IMR-90 (cell line): ENCODE data around the gene BAIAP2.

ENCODE experiments used
- BHLHE40 ChIP-seq: fragments of 150-350 bp; IDR thresholded peaks from 2 replicates; pipeline ENCODE4 v1.6.1; 2016; ENCODE audit warnings: mild to moderate bottlenecking, low read depth, low read length
- CEBPB ChIP-seq: IDR thresholded peaks from 2 replicates; pipeline ENCODE4 v1.6.1; 2012; ENCODE audit warnings: low read depth, low read length, improper control_type of control experiment
- CHD1 ChIP-seq: IDR thresholded peaks from 2 replicates; pipeline ENCODE4 v1.6.1; 2012; ENCODE audit warnings: low read depth, low read length, improper control_type of control experiment
- CTCF ChIP-seq: conservative IDR thresholded peaks from 2 replicates; pipeline ENCODE4 v1.5.1; 2012; ENCODE audit warnings: mild to moderate bottlenecking, low read depth, low read length, improper control_type of control experiment
- ELK1 ChIP-seq: fragments of 150-350 bp; IDR thresholded peaks from 2 replicates; pipeline ENCODE4 v1.6.1; 2016; ENCODE audit warnings: low read depth, mild to moderate bottlenecking, low read length, moderate library complexity, borderline replicate concordance
- FOS ChIP-seq: fragments of 150-350 bp; IDR thresholded peaks from 2 replicates; pipeline ENCODE4 v1.6.1; 2016; ENCODE audit warnings: low read depth, low read length
- MAFK ChIP-seq: IDR thresholded peaks from 2 replicates; pipeline ENCODE4 v1.6.1; 2012; ENCODE audit warnings: low read depth, low read length, improper control_type of control experiment
- MXI1 ChIP-seq: IDR thresholded peaks from 2 replicates; pipeline ENCODE4 v1.6.1; 2012; ENCODE audit warnings: low read depth, mild to moderate bottlenecking, low read length, moderate library complexity, borderline replicate concordance
- POLR2A ChIP-seq: IDR thresholded peaks from 2 replicates; pipeline ENCODE4 v1.6.1; 2012; ENCODE audit warnings: mild to moderate bottlenecking, low read depth, low read length
- RAD21 ChIP-seq: IDR thresholded peaks from 2 replicates; pipeline ENCODE4 v1.6.1; 2012; ENCODE audit warnings: low read length, improper control_type of control experiment
- RCOR1 ChIP-seq: IDR thresholded peaks from 2 replicates; pipeline ENCODE4 v1.6.1; 2012; ENCODE audit warnings: mild to moderate bottlenecking, low read length, improper control_type of control experiment; ENCODE audit not compliant: insufficient replicate concordance
- RFX5 ChIP-seq: IDR thresholded peaks from 2 replicates; pipeline ENCODE4 v1.8.0; 2012; ENCODE audit warnings: low read depth, mild to moderate bottlenecking, low read length, moderate library complexity
- SMC3 ChIP-seq: fragments of 150-350 bp; IDR thresholded peaks from 2 replicates; pipeline ENCODE4 v1.6.1; 2016; ENCODE audit warnings: low read depth, mild to moderate bottlenecking, antibody characterized with exemption, low read length, moderate library complexity
- TF ChIP-seq, protein P1 (sequence below): fragments of 150-350 bp; IDR thresholded peaks from 2 replicates; pipeline ENCODE4 v1.6.1; 2017; ENCODE audit warnings: mild to moderate bottlenecking, antibody characterized with exemption, low read length, low read depth

DNA sequence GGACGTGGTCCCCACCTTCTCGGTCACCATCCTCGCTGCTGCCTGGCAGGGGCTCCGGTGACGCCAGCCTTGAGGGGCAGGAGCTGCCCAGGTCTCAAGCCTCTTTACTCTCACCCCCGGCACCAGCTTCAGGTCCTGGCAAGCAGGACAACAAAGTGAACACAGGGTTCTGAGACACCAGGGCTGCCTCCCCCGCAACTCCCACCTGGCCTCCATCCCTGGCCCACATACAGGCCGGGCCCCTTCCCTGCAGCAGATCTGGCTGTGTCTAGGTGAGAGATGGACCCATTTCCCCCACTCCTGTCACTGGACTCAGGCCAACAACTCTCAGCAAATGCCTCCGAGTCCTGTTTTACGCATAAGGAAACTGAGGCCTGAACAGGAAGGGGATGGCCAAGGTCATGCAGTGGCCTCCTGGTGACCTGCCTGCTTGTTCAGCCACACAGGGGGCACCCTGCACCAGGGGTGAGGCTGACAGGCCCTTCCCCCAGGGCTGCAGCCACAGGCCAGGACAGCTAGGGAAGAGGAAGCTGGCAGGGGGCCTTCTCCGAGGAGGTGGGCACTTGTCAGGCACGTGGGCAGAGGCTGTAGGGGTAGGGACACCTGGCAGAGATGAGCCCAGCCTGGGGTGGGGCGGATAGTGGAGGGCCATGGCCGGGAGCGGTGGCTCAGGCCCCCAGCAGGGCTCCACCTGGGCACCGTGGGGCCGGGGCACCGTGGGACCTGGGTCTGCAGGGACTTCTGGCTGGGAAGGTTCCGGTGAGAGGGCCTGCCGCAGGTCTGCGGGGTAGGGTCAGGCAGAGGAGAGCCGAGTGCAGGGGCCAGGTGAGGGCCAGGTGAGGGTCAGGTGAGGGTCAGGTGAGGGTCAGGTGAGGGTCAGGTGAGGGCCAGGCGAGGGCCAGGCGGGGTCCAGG, 83.6 kb downstream of the BAIAP2 start:
- TF ChIP-seq CEBPB (no peak), FOS (no peak), CTCF (no peak), MXI1 (no peak), ELK1 (no peak), RAD21 (no peak), RFX5 (no peak), SMC3 (no peak), POLR2A (no peak), RCOR1 (no peak), MAFK (no peak), BHLHE40 (no peak), CHD1 (no peak)
- TF ChIP-seq, protein P1, sequence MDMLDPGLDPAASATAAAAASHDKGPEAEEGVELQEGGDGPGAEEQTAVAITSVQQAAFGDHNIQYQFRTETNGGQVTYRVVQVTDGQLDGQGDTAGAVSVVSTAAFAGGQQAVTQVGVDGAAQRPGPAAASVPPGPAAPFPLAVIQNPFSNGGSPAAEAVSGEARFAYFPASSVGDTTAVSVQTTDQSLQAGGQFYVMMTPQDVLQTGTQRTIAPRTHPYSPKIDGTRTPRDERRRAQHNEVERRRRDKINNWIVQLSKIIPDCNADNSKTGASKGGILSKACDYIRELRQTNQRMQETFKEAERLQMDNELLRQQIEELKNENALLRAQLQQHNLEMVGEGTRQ: no peak
